Ishikawa (cell line): ENCODE data around the gene CNTNAP2.

Experiments
- TAF1 ChIP-seq: IDR thresholded peaks from 2 replicates; pipeline ENCODE4 v1.6.1; 2012; ENCODE audit warnings: low read depth, mild to moderate bottlenecking
- TF ChIP-seq, protein P1 (sequence below): IDR thresholded peaks from 2 replicates; pipeline ENCODE4 v1.6.1; 2012

DNA sequence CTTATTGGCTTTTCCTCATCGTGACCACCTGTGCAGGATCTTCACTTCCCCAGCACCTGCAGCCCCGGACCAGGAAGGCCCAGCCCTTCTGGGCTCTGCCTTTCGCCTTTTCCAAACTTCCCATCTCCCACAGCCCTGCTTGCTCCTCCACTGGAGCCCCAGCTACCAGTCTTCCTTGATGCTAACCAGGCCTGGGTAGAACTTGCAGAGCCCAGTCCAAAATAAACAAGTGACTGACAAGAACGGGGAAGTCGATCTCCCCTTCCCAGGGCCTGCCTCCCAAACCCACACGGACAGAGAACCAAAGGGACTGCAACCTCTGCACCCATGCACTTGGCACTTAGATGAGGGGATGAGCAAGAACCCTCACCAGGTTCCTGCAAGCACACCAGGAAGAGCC lies 2319.1 kb downstream of the CNTNAP2 start:
- no peak for TF ChIP-seq TAF1
- TF ChIP-seq, protein P1, sequence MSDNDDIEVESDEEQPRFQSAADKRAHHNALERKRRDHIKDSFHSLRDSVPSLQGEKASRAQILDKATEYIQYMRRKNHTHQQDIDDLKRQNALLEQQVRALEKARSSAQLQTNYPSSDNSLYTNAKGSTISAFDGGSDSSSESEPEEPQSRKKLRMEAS = no peak
